Large intestine (tissue), 3 donors: ENCODE results near the gene ANOS1. TPM values are rescaled to one million over a fixed set of nuclear protein-coding genes. Genes with fewer than 3 reads are reported as not detected.

ENCODE experiments used
- DNase-seq, 2 donors: peaks; one replicate each; pipeline versions ENCODE4 v3.0.0 to v3.0.0-alpha.2; 2013
- H3K27ac ChIP-seq: one replicate; pipeline ENCODE4 v1.5.1; 2013; ENCODE audit warnings: low read length
- H3K27me3 ChIP-seq: 2 replicates; pipeline ENCODE4 v1.6.1; 2013; ENCODE audit warnings: low read length; ENCODE audit not compliant: control insufficient read depth, insufficient read depth
- H3K36me3 ChIP-seq: 2 replicates; pipeline ENCODE4 v1.6.1; 2013; ENCODE audit warnings: low read length; ENCODE audit not compliant: control insufficient read depth, insufficient read depth
- H3K4me1 ChIP-seq: one replicate; pipeline ENCODE4 v1.6.1; 2013; ENCODE audit warnings: low read length; ENCODE audit not compliant: control insufficient read depth, insufficient read depth
- H3K4me3 ChIP-seq: one replicate; pipeline ENCODE4 v1.5.1; 2013; ENCODE audit warnings: low read length
- H3K9me3 ChIP-seq: one replicate; pipeline ENCODE4 v1.6.1; 2013; ENCODE audit warnings: mild to moderate bottlenecking, low read depth, low read length, moderate library complexity; ENCODE audit not compliant: control insufficient read depth
- WGBS: methylation state at CpG from one replicate; pipeline ENCODE4 v1.1.5; 2013; ENCODE audit warnings: low lambda C conversion rate; ENCODE audit not compliant: insufficient coverage; 5-methylcytosine and 5-hydroxymethylcytosine counted together
- polyA plus RNA-seq: library from polyadenylated mRNA; unstranded; fragments of 120-200 nt; gene quantifications from one replicate; pipeline ENCODE4 v1.2.1, GENCODE V29; 2013

Gene ANOS1
- polyA plus RNA-seq, 1 donor: 5.9 TPM

GRCh38 chrX:8635812-8636211 lies 96.1 kb downstream of the ANOS1 start:
- H3K27me3 ChIP-seq: no peaks in the 10 kb centered on the region
- no peak overlapping the region for H3K4me3 ChIP-seq
- no CpG with 5 or more reads among the region's 5 CpGs for WGBS
- no peaks in the 10 kb centered on the region for H3K9me3 ChIP-seq
- H3K36me3 ChIP-seq: no peaks in the 10 kb centered on the region
- H3K27ac ChIP-seq: no peak overlapping the region
- DNase-seq: no peak
- no peaks in the 10 kb centered on the region for H3K4me1 ChIP-seq

DNA sequence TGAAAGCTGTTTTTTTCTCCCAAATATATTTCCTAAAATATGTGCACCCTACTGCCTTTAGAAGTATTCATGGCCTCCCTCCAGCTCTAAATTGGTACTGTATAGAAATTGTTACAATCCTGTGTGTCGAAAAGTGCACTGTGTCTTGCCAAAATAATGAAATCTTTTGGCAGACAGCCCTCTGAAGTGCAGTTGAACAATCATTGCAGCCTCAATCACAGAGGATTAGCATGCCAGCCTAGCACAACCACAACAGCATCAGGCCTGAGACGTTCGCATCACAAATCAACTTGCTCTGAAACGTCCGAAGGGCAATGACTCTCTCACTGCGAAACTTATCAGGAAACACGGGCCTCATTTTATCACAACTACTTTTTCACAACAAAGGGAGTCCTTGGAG lies 99.0 kb downstream of the ANOS1 start:
- no CpG with 5 or more reads among the region's 7 CpGs for WGBS
- Histone ChIP-seq H3K4me3 (no peak overlapping the region), H3K36me3 (no peaks in the 10 kb centered on the region), H3K9me3 (no peaks in the 10 kb centered on the region), H3K4me1 (no peaks in the 10 kb centered on the region), H3K27me3 (no peaks in the 10 kb centered on the region), H3K27ac (no peak overlapping the region)
- no peak for DNase-seq

GRCh38 chrX:8629871-8630270 lies 102.1 kb downstream of the ANOS1 start:
- no peaks in the 10 kb centered on the region for H3K27me3 ChIP-seq
- H3K4me1 ChIP-seq: no peaks in the 10 kb centered on the region
- no peaks in the 10 kb centered on the region for H3K36me3 ChIP-seq
- H3K4me3 ChIP-seq: no peak overlapping the region
- WGBS: no CpG with 5 or more reads among the region's 7 CpGs
- no peak for DNase-seq
- no peak overlapping the region for H3K27ac ChIP-seq
- no peaks in the 10 kb centered on the region for H3K9me3 ChIP-seq

- Histone ChIP-seq H3K27ac (no peak overlapping the region), H3K27me3 (no peaks in the 10 kb centered on the region), H3K4me3 (no peak overlapping the region), H3K36me3 (no peaks in the 10 kb centered on the region), H3K4me1 (no peaks in the 10 kb centered on the region), H3K9me3 (no peaks in the 10 kb centered on the region)
- no peak for DNase-seq
Observed at GRCh38 chrX:8627796-8628195, 104.1 kb downstream of the ANOS1 start.

GRCh38 chrX:8607326-8607725 lies 124.6 kb downstream of the ANOS1 start:
- H3K27me3 ChIP-seq: no peaks in the 10 kb centered on the region
- WGBS: no CpG with 5 or more reads among the region's 2 CpGs
- H3K4me3 ChIP-seq: no peak overlapping the region
- no peak overlapping the region for H3K27ac ChIP-seq
- H3K4me1 ChIP-seq: no peaks in the 10 kb centered on the region
- no peaks in the 10 kb centered on the region for H3K36me3 ChIP-seq
- no peak for DNase-seq
- no peaks in the 10 kb centered on the region for H3K9me3 ChIP-seq

GRCh38 chrX:8604131-8604530 lies 127.8 kb downstream of the ANOS1 start:
- no peak for DNase-seq
- no peaks in the 10 kb centered on the region for H3K36me3 ChIP-seq
- H3K4me1 ChIP-seq: no peaks in the 10 kb centered on the region
- no peaks in the 10 kb centered on the region for H3K9me3 ChIP-seq
- no peak overlapping the region for H3K27ac ChIP-seq
- no peaks in the 10 kb centered on the region for H3K27me3 ChIP-seq
- no CpG with 5 or more reads among the region's 5 CpGs for WGBS
- no peak overlapping the region for H3K4me3 ChIP-seq

GRCh38 chrX:8591501-8591900 lies 140.4 kb downstream of the ANOS1 start:
- WGBS: no CpG with 5 or more reads among the region's 4 CpGs

GRCh38 chrX:8586953-8587352 lies 145.0 kb downstream of the ANOS1 start:
- no peak for DNase-seq
- Histone ChIP-seq H3K9me3 (no peaks in the 10 kb centered on the region), H3K4me3 (no peak overlapping the region), H3K27ac (no peak overlapping the region), H3K36me3 (no peaks in the 10 kb centered on the region), H3K4me1 (no peaks in the 10 kb centered on the region), H3K27me3 (no peaks in the 10 kb centered on the region)

More at GRCh38 chrX:8591501-8591900, 140.4 kb downstream of the ANOS1 start:
- H3K4me3 ChIP-seq: no peak overlapping the region
- no peaks in the 10 kb centered on the region for H3K36me3 ChIP-seq
- no peak overlapping the region for H3K27ac ChIP-seq
- no peaks in the 10 kb centered on the region for H3K9me3 ChIP-seq
- DNase-seq: no peak
- no peaks in the 10 kb centered on the region for H3K27me3 ChIP-seq
- no peaks in the 10 kb centered on the region for H3K4me1 ChIP-seq

- Histone ChIP-seq H3K4me3 (no peak overlapping the region), H3K27ac (no peak overlapping the region), H3K9me3 (no peaks in the 10 kb centered on the region), H3K27me3 (no peaks in the 10 kb centered on the region), H3K36me3 (no peaks in the 10 kb centered on the region), H3K4me1 (no peaks in the 10 kb centered on the region)
- no peak for DNase-seq
- no CpG with 5 or more reads among the region's 5 CpGs for WGBS
Observed at GRCh38 chrX:8579602-8580001, 152.3 kb downstream of the ANOS1 start.

GRCh38 chrX:8576821-8577220 lies 155.1 kb downstream of the ANOS1 start:
- H3K27ac ChIP-seq: no peak overlapping the region
- H3K4me1 ChIP-seq: no peaks in the 10 kb centered on the region
- H3K9me3 ChIP-seq: no peaks in the 10 kb centered on the region
- no CpG with 5 or more reads among the region's 3 CpGs for WGBS
- H3K4me3 ChIP-seq: no peak overlapping the region
- no peaks in the 10 kb centered on the region for H3K27me3 ChIP-seq
- DNase-seq: no peak
- no peaks in the 10 kb centered on the region for H3K36me3 ChIP-seq

- DNase-seq: no peak
- Histone ChIP-seq H3K4me3 (no peak overlapping the region), H3K27me3 (no peaks in the 10 kb centered on the region), H3K27ac (no peak overlapping the region), H3K4me1 (no peaks in the 10 kb centered on the region), H3K9me3 (no peaks in the 10 kb centered on the region), H3K36me3 (no peaks in the 10 kb centered on the region)
- no CpG with 5 or more reads among the region's 8 CpGs for WGBS
Observed at GRCh38 chrX:8565729-8566128, 166.2 kb downstream of the ANOS1 start.
